GM06990 (cell line): ENCODE results near the gene CDH6.

Experiments
- DNase-seq: peaks from one replicate; pipeline ENCODE4 v3.0.0-alpha.2; 2011; ENCODE audit not compliant: insufficient read length; ENCODE audit errors: extremely low read depth
- H3K27me3 ChIP-seq: replicated peaks from 2 replicates; pipeline ENCODE4 v1.6.0; 2011; ENCODE audit warnings: low read length; ENCODE audit not compliant: control insufficient read depth, insufficient read depth
- H3K36me3 ChIP-seq: 2 replicates; pipeline ENCODE4 v1.5.1; 2011; ENCODE audit warnings: low read length; ENCODE audit not compliant: control insufficient read depth, insufficient read depth
- H3K4me3 ChIP-seq: replicated peaks from 2 replicates; pipeline ENCODE4 v1.5.1; 2011; ENCODE audit warnings: low read depth, mild to moderate bottlenecking, control low read depth, low read length
- CTCF ChIP-seq: IDR thresholded peaks from 2 replicates; pipeline ENCODE4 v1.5.1; 2011; ENCODE audit warnings: low read length, control low read depth, mild to moderate bottlenecking, inconsistent platforms; ENCODE audit not compliant: insufficient read depth, poor library complexity, severe bottlenecking

The CDH6 gene

GRCh38 chr5:31173614-31174013, 19.9 kb upstream of the CDH6 start:
- H3K4me3 ChIP-seq, result no peak overlapping the region
- no peak for DNase-seq
- no peaks in the 10 kb centered on the region for H3K27me3 ChIP-seq
- no peak for TF ChIP-seq CTCF
- no peaks in the 10 kb centered on the region for H3K36me3 ChIP-seq

DNA sequence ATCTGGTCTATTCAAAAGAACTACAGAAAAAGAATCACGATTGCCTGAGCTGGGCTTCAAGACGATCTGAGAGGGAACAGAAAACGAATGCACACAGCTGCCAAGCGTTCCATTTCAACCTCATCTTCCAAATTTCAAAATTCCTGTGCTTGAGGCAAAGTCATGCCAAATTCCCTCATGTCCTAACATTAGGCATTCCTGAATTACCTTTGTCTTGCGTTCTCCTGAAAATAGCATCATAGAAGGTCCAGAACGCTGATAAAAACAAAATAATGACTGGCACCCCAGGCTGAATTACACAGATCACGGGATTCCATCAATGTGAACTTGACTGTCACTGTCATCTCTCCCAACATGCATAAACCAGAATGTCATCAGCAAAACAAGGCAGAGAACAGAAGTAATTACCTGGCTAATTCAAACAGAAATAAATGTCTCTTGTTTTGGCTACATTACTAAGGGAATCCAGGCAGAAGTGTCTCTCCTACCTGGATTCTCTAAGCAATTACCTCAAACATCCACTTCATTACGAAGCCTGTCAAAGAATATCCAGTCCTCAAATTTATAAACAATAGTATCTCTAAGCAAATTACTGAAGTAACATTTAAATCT, 12.0 kb upstream of the CDH6 start:
- TF ChIP-seq CTCF, result no peak

DNA sequence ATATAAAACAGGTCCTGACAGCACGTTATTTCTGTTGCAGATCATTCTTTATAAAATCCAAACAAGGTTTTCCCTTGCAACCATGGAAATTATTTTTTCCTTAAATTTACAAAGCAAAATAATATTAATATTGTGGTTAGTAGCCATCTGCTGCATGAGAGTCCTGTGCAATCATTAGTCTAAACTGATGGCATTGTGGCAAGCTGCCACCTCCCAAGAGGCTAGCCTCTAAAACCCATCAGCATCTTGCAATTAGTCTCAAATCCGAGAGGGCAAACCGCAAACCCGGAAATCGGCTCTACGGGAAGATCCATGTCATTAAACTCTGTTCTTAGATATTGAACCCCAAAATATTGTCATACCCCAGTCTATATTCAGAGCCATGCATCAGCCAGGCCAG, 11.3 kb upstream of the CDH6 start:
- no peak for TF ChIP-seq CTCF
- DNase-seq, result no peak
- H3K36me3 ChIP-seq, result no peaks in the 10 kb centered on the region
- no peaks in the 10 kb centered on the region for H3K27me3 ChIP-seq
- no peak overlapping the region for H3K4me3 ChIP-seq

More for the DNA sequence above, 12.0 kb upstream of the CDH6 start:
- no peaks in the 10 kb centered on the region for H3K36me3 ChIP-seq
- no peak for DNase-seq
- no peak overlapping the region for H3K4me3 ChIP-seq
- H3K27me3 ChIP-seq, result no peaks in the 10 kb centered on the region

DNA sequence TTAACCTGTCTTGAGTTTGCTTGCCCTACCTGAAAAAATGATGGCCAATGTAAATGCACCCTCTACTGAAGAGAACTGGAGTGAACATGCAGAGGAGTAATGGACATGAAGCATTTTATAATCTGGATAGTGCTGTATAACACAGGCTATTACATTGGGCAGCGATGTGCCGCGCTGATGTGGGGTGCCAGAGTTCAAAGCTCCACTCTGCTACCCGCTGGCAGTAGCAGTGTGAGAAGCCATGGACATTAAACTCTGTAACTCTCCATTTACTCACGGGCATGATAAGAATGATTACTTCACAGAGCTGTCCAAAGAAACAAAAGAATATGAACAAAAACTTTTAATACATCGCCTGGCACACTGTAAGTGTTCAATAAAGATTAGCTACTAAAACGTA, 7.5 kb upstream of the CDH6 start:
- Histone ChIP-seq H3K4me3 (no peak overlapping the region), H3K27me3 (no peaks in the 10 kb centered on the region), H3K36me3 (no peaks in the 10 kb centered on the region)
- no peak for DNase-seq
- TF ChIP-seq CTCF, result no peak

DNA sequence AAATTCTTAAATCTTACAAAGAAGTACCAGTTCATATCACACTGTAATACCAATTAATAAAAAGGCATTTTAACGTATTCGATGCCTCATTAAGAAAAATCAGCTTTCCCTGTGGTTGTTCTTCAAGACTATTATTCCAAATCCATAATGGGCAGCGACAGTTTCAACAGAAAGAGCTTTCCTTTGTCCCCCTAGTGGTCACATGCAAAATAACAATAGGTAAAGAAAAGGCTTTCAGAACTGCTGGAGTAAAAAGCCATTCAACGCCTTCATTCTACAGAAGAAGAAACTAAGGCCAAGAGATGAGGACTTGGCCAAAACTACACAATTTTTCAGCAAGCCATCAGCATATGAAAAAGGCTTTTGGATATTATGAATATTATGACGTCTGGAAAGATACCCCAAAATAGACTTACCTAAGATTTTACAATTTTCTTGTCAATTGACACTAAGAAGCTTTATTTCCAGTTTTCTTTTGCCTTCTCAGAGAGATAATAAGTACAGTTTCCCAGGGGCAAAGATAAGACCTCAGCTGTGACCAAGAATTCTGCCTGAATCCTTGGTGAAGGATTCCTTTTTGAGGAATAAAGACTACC, 6.7 kb upstream of the CDH6 start:
- H3K36me3 ChIP-seq, result no peaks in the 10 kb centered on the region
- H3K27me3 ChIP-seq, result no peaks in the 10 kb centered on the region
- DNase-seq, result no peak
- peak; percentile 73 for TF ChIP-seq CTCF
- H3K4me3 ChIP-seq, result no peak overlapping the region
